ENCODE data around the gene ARHGEF9. TPM values are rescaled to one million over a fixed set of nuclear protein-coding genes. Genes with fewer than 3 reads are reported as not detected.

The ARHGEF9 gene
- total and polyA plus RNA-seq, 3 experiments from 2014 or later = 7.1 to 18.3 (median 16.7) TPM

GRCh38 chrX:63720293-63720692 is 64.7 kb downstream of the ARHGEF9 start:
- H3K36me3 ChIP-seq (ENCODE audit: insufficient read depth, low read length) = no peaks in the 10 kb centered on the region
- H3K4me3 ChIP-seq (ENCODE audit: low read length) = no peak overlapping the region
- H3K27me3 ChIP-seq (ENCODE audit: insufficient read depth, low read length, poor library complexity, severe bottlenecking) = no peaks in the 10 kb centered on the region
- H3K27me3 Mint-ChIP-seq = peaks cover 0 to 6% of the 10 kb centered on the region in 2 donors
- H3K27ac Mint-ChIP-seq = no peak overlapping the region
- H3K4me1 ChIP-seq (ENCODE audit: insufficient read depth, low read length) = no peaks in the 10 kb centered on the region
- POLR2A ChIA-PET = no interaction called here
- no peaks in the 10 kb centered on the region for H3K9me3 ChIP-seq (ENCODE audit: low read length)
- DNase-seq = no peak
- peaks cover 0 to 51% (median 6%) of the 10 kb centered on the region in 3 donors for H3K36me3 Mint-ChIP-seq
- CTCF ChIA-PET = no interaction called here
- H3K4me1 Mint-ChIP-seq = peaks cover 0 to 5% (median 5%) of the 10 kb centered on the region in 3 donors
- H3K27ac ChIP-seq (ENCODE audit: low read depth, low read length) = no peak overlapping the region
- H3K9me3 Mint-ChIP-seq = no peaks in the 10 kb centered on the region
- H3K4me3 Mint-ChIP-seq = no peak overlapping the region

DNA sequence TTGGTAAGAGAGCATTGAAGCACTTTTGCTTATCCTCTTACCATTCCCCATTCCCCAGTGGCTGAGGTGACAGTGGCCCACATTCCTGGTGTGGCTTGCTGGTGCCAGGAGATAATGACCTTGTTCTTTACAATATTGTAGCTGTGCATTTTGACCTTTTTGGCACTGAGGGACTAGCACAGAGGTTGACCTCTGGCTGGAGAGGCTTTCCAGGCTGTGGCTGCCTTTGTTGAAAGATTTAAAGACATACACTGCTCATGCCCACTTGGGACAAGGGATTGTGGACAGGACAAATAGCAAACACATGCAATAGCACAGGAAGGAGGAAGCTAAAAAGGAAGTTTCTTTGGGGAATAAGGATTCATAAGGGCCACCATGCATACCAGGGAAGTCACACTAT is 65.4 kb downstream of the ARHGEF9 start:
- POLR2A ChIA-PET = no interaction called here
- H3K9me3 ChIP-seq (ENCODE audit: low read length) = no peaks in the 10 kb centered on the region
- no peaks in the 10 kb centered on the region for H3K9me3 Mint-ChIP-seq
- H3K4me1 ChIP-seq (ENCODE audit: insufficient read depth, low read length) = no peaks in the 10 kb centered on the region
- H3K27ac ChIP-seq (ENCODE audit: low read depth, low read length) = no peak overlapping the region
- H3K4me3 Mint-ChIP-seq = no peak overlapping the region
- no peak for DNase-seq
- H3K27ac Mint-ChIP-seq = no peak overlapping the region
- CTCF ChIA-PET = no interaction called here
- no peaks in the 10 kb centered on the region for H3K27me3 ChIP-seq (ENCODE audit: insufficient read depth, low read length, poor library complexity, severe bottlenecking)
- H3K4me1 Mint-ChIP-seq = peaks cover 0 to 5% (median 5%) of the 10 kb centered on the region in 3 donors
- H3K36me3 ChIP-seq (ENCODE audit: insufficient read depth, low read length) = no peaks in the 10 kb centered on the region
- H3K4me3 ChIP-seq (ENCODE audit: low read length) = no peak overlapping the region
- peaks cover 0 to 4% of the 10 kb centered on the region in 2 donors for H3K27me3 Mint-ChIP-seq
- peaks cover 0 to 55% (median 6%) of the 10 kb centered on the region in 3 donors for H3K36me3 Mint-ChIP-seq

DNA sequence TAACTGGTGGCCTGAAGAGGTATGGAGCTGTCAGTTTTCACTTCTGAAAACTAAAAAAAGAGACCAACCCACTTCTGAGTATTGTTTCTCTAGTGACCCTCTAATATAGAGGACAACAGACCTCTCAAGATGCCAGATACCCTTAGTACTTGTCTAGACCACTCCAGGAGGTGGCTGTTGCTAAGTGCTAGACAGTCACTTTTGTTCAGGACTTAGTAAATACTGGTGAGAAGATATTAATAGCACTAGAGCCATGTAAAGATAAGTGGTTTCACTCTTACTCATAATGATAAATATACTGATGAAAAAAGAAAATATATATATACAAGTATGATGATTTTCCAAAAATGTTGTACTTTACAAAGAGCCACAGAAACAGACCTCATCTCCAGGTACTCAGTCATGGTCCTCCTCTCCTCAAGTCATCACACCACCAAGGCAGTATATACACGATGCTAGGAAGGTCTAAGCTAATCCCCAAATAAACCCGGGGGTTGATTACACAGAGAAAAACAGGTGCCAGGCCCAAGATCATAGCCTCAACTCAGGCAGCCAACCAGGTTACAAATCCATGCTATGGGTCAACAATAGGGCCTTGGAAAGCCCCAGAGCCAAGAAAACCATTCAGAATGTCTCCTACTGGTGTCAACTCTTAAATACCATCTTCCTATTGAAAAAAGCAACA is 66.9 kb downstream of the ARHGEF9 start:
- Histone ChIP-seq H3K4me3 (ENCODE audit: low read length) (no peak overlapping the region), H3K4me1 (ENCODE audit: insufficient read depth, low read length) (no peaks in the 10 kb centered on the region), H3K27ac (ENCODE audit: low read depth, low read length) (no peak overlapping the region), H3K9me3 (ENCODE audit: low read length) (no peaks in the 10 kb centered on the region), H3K36me3 (ENCODE audit: insufficient read depth, low read length) (no peaks in the 10 kb centered on the region), H3K27me3 (ENCODE audit: insufficient read depth, low read length, poor library complexity, severe bottlenecking) (no peaks in the 10 kb centered on the region)
- no peak for DNase-seq
- peaks cover 0 to 4% of the 10 kb centered on the region in 2 donors for H3K27me3 Mint-ChIP-seq
- no peak overlapping the region for H3K27ac Mint-ChIP-seq
- no peaks in the 10 kb centered on the region for H3K9me3 Mint-ChIP-seq
- ChIA-PET CTCF (no interaction called here), POLR2A (no interaction called here)
- peaks cover 0 to 65% (median 8%) of the 10 kb centered on the region in 3 donors for H3K36me3 Mint-ChIP-seq
- H3K4me3 Mint-ChIP-seq = no peak overlapping the region
- peaks cover 0 to 2% (median 0%) of the 10 kb centered on the region in 3 donors for H3K4me1 Mint-ChIP-seq

DNA sequence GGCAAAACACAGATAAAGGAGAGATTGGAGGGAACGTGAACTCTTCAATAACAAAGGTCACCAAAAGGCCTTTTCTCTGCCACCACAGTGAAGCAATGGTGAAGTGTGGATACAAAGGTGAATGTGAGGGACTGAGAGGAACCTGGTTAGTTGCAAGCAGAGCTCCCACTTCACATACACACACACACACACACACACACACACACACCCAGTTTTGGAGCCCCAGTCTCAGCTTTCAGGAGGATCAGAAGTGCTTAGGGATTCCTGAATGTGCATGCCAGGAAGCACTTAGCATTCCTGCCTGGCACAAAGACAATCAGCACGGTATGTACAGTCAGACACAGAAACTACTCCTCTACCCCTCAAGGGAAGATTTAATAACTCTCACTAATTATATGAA is 71.5 kb downstream of the ARHGEF9 start:
- Mint-ChIP-seq H3K9me3 (no peaks in the 10 kb centered on the region), H3K4me1 (peaks cover 0 to 8% (median 0%) of the 10 kb centered on the region in 3 donors), H3K36me3 (peaks cover 0 to 48% (median 5%) of the 10 kb centered on the region in 3 donors), H3K27me3 (no peaks in the 10 kb centered on the region), H3K4me3 (no peak overlapping the region), H3K27ac (no peak overlapping the region)
- Histone ChIP-seq H3K4me3 (ENCODE audit: low read length) (no peak overlapping the region), H3K36me3 (ENCODE audit: insufficient read depth, low read length) (no peaks in the 10 kb centered on the region), H3K27ac (ENCODE audit: low read depth, low read length) (no peak overlapping the region), H3K27me3 (ENCODE audit: insufficient read depth, low read length, poor library complexity, severe bottlenecking) (no peaks in the 10 kb centered on the region), H3K9me3 (ENCODE audit: low read length) (no peaks in the 10 kb centered on the region), H3K4me1 (ENCODE audit: insufficient read depth, low read length) (no peaks in the 10 kb centered on the region)
- ChIA-PET POLR2A (no interaction called here), CTCF (no interaction called here)
- DNase-seq = no peak

GRCh38 chrX:63708801-63709200 is 76.2 kb downstream of the ARHGEF9 start:
- POLR2A ChIA-PET = no interaction called here

GRCh38 chrX:63702556-63702955 is 82.5 kb downstream of the ARHGEF9 start:
- Histone ChIP-seq H3K27me3 (ENCODE audit: insufficient read depth, low read length, poor library complexity, severe bottlenecking) (no peaks in the 10 kb centered on the region), H3K9me3 (ENCODE audit: low read length) (no peaks in the 10 kb centered on the region), H3K27ac (ENCODE audit: low read depth, low read length) (no peak overlapping the region), H3K4me3 (ENCODE audit: low read length) (no peak overlapping the region), H3K4me1 (ENCODE audit: insufficient read depth, low read length) (no peaks in the 10 kb centered on the region), H3K36me3 (ENCODE audit: insufficient read depth, low read length) (peaks cover 5% of the 10 kb centered on the region)
- no peak for DNase-seq
- ChIA-PET POLR2A (no interaction called here), CTCF (no interaction called here)
- peaks cover 1 to 82% (median 13%) of the 10 kb centered on the region in 3 donors for H3K36me3 Mint-ChIP-seq
- peaks cover 0 to 3% of the 10 kb centered on the region in 2 donors for H3K27me3 Mint-ChIP-seq
- peaks cover 0 to 2% (median 2%) of the 10 kb centered on the region in 3 donors for H3K4me1 Mint-ChIP-seq
- no peaks in the 10 kb centered on the region for H3K9me3 Mint-ChIP-seq
- no peak overlapping the region for H3K27ac Mint-ChIP-seq
- H3K4me3 Mint-ChIP-seq = no peak overlapping the region

More at GRCh38 chrX:63708801-63709200, 76.2 kb downstream of the ARHGEF9 start:
- no peak overlapping the region for H3K4me3 ChIP-seq (ENCODE audit: low read length)
- no peaks in the 10 kb centered on the region for H3K9me3 ChIP-seq (ENCODE audit: low read length)
- H3K4me1 ChIP-seq (ENCODE audit: insufficient read depth, low read length) = no peaks in the 10 kb centered on the region
- DNase-seq = no peak
- Mint-ChIP-seq H3K27me3 (no peaks in the 10 kb centered on the region), H3K4me3 (no peak overlapping the region), H3K36me3 (peaks cover 0 to 47% (median 8%) of the 10 kb centered on the region in 3 donors), H3K9me3 (no peaks in the 10 kb centered on the region), H3K4me1 (peaks cover 0 to 20% (median 8%) of the 10 kb centered on the region in 3 donors), H3K27ac (no peak overlapping the region)
- H3K27ac ChIP-seq (ENCODE audit: low read depth, low read length) = no peak overlapping the region
- peaks cover 5% of the 10 kb centered on the region for H3K36me3 ChIP-seq (ENCODE audit: insufficient read depth, low read length)
- no peaks in the 10 kb centered on the region for H3K27me3 ChIP-seq (ENCODE audit: insufficient read depth, low read length, poor library complexity, severe bottlenecking)
- CTCF ChIA-PET = no interaction called here

DNA sequence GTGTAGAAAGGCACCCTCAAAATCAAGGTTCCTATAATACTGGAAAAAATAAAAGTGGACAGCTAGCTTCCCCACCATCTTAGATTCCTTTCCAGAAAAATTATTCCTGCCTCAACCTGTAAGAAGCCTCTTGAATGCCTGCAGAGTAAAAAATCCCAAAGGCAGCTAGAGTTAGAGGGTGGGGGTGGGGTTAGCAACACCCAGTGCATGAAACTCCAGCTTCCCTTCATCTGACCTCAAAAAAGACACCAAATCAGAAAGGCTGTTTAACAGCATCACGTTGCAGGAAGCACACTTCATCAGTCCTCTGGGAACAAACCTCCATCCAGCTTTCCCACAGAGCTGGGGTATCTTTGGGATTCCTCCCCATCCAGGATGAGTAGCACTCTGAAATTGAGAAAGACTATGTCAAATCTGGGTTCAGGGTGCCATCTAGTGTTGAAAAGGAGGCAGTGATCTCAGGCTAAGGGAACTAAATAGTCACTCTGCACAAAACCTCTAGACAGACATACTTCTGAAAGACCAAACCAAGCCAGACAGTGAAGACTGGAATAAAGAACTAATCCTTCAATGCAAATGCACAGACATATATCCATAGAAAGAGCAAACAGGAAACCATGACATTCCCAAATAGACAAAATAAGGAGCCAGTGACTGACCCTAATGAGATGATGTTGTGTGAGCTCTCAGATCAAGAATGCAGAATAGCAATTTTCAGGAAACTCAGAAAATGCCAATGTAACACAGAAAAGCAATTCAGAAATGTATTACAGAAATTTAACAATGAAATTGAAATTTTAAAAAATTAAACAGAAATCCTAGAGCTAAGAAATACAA is 97.9 kb downstream of the ARHGEF9 start:
- Mint-ChIP-seq H3K27me3 (peaks cover 0 to 5% of the 10 kb centered on the region in 2 donors), H3K36me3 (peaks cover 8 to 47% (median 13%) of the 10 kb centered on the region in 3 donors), H3K27ac (no peak overlapping the region), H3K4me1 (peaks cover 0 to 4% (median 1%) of the 10 kb centered on the region in 3 donors), H3K4me3 (no peak overlapping the region), H3K9me3 (peaks cover 2 to 8% (median 6%) of the 10 kb centered on the region in 5 donors)
- ChIA-PET CTCF (interaction anchor here (0.8 kb wide), 1 partner anchor 20 kb away, joined by 3 read pairs; no protein-coding TSS in a partner anchor), POLR2A (no interaction called here)
- DNase-seq = peak in 2 of 5 donors; percentile 4 to 10
- H3K27ac ChIP-seq (ENCODE audit: low read depth, low read length) = no peak overlapping the region
- H3K36me3 ChIP-seq (ENCODE audit: insufficient read depth, low read length) = no peaks in the 10 kb centered on the region
- no peaks in the 10 kb centered on the region for H3K9me3 ChIP-seq (ENCODE audit: low read length)
- H3K4me3 ChIP-seq (ENCODE audit: low read length) = no peak overlapping the region
- H3K4me1 ChIP-seq (ENCODE audit: insufficient read depth, low read length) = no peaks in the 10 kb centered on the region
- no peaks in the 10 kb centered on the region for H3K27me3 ChIP-seq (ENCODE audit: insufficient read depth, low read length, poor library complexity, severe bottlenecking)

- Mint-ChIP-seq H3K4me3 (no peak overlapping the region), H3K27ac (no peak overlapping the region), H3K4me1 (no peaks in the 10 kb centered on the region), H3K27me3 (peaks cover 0 to 9% of the 10 kb centered on the region in 2 donors), H3K9me3 (peaks cover 0 to 1% (median 0%) of the 10 kb centered on the region in 5 donors), H3K36me3 (peaks cover 0 to 67% (median 13%) of the 10 kb centered on the region in 3 donors)
- CTCF ChIA-PET = no interaction called here
- POLR2A ChIA-PET = no interaction called here
- peaks cover under 1% of the 10 kb centered on the region for H3K36me3 ChIP-seq (ENCODE audit: insufficient read depth, low read length)
- H3K9me3 ChIP-seq (ENCODE audit: low read length) = no peaks in the 10 kb centered on the region
- H3K27ac ChIP-seq (ENCODE audit: low read depth, low read length) = no peak overlapping the region
- H3K27me3 ChIP-seq (ENCODE audit: insufficient read depth, low read length, poor library complexity, severe bottlenecking) = no peaks in the 10 kb centered on the region
- no peak overlapping the region for H3K4me3 ChIP-seq (ENCODE audit: low read length)
- H3K4me1 ChIP-seq (ENCODE audit: insufficient read depth, low read length) = no peaks in the 10 kb centered on the region
- DNase-seq = no peak
Observed at GRCh38 chrX:63680423-63680822, 104.6 kb downstream of the ARHGEF9 start.

Data from CD8-positive, alpha-beta memory T cell (primary cell).